SU-DHL-6 (cell line): Measurements from ENCODE around the gene SH3PXD2A.

Source experiments
- H2AFZ ChIP-seq: fragments of 200-600 bp; sonication (generic); 2 replicates; pipeline ENCODE4 v1.6.1; 2014; ENCODE audit warnings: low read depth, mild to moderate bottlenecking, moderate library complexity, mixed read lengths, antibody characterized with exemption, low read length; ENCODE audit not compliant: severe bottlenecking
- H3F3A ChIP-seq: fragments of 200-600 bp; shearing (Covaris generic); 2 replicates; pipeline ENCODE4 v1.6.0; 2016; ENCODE audit warnings: antibody characterized with exemption, mild to moderate bottlenecking; ENCODE audit not compliant: insufficient read depth
- H3K27ac ChIP-seq: fragments of 200-600 bp; sonication (generic); 2 replicates; pipeline ENCODE4 v1.5.1; 2016; ENCODE audit warnings: low read depth, mild to moderate bottlenecking, low read length, moderate library complexity, mixed read lengths
- H3K27me3 ChIP-seq: fragments of 200-600 bp; sonication (generic), shearing (Covaris generic); 2 replicates; pipeline ENCODE4 v1.6.0; 2014; ENCODE audit warnings: mild to moderate bottlenecking, low read length
- H3K36me3 ChIP-seq: fragments of 200-600 bp; sonication (generic); 2 replicates; pipeline ENCODE4 v1.6.1; 2014; ENCODE audit warnings: mild to moderate bottlenecking, low read length, mixed read lengths
- H3K4me2 ChIP-seq: fragments of 300-600, 200-600 bp; shearing (Covaris generic), sonication (generic); 2 replicates; pipeline ENCODE4 v1.6.0; 2014; ENCODE audit warnings: low read length, low read depth, mild to moderate bottlenecking; ENCODE audit not compliant: poor library complexity, severe bottlenecking
- H3K4me3 ChIP-seq: fragments of 200-600 bp; sonication (generic); 2 replicates; pipeline ENCODE4 v1.5.1; 2014; ENCODE audit warnings: antibody characterized with exemption, low read length, mild to moderate bottlenecking, mixed read lengths; ENCODE audit not compliant: insufficient read depth, poor library complexity, severe bottlenecking
- H3K79me2 ChIP-seq: fragments of 200-600 bp; sonication (generic); 2 replicates; pipeline ENCODE4 v1.6.1; 2014; ENCODE audit warnings: mild to moderate bottlenecking, low read length, moderate library complexity; ENCODE audit not compliant: insufficient read depth
- H3K9ac ChIP-seq: fragments of 200-600 bp; sonication (generic); 2 replicates; pipeline ENCODE4 v1.7.0; 2014; ENCODE audit warnings: mild to moderate bottlenecking, low read length
- H3K9me2 ChIP-seq: fragments of 200-600 bp; sonication (generic); replicated peaks from 2 replicates; pipeline ENCODE4 v1.6.1; 2014; ENCODE audit warnings: low read length; ENCODE audit not compliant: insufficient read depth
- H3K9me3 ChIP-seq: fragments of 200-600 bp; sonication (generic); 2 replicates; pipeline ENCODE4 v1.6.1; 2014; ENCODE audit warnings: low read length, mixed read lengths; ENCODE audit not compliant: insufficient read depth
- H4K20me1 ChIP-seq: fragments of 200-600 bp; sonication (generic); 2 replicates; pipeline ENCODE4 v1.6.1; 2014; ENCODE audit warnings: low read depth, mild to moderate bottlenecking, antibody characterized with exemption, low read length, moderate library complexity, mixed read lengths
- EZH2phosphoT487 ChIP-seq: fragments of 200-600 bp; sonication (generic), shearing (Covaris generic); conservative IDR thresholded peaks from 2 replicates; pipeline ENCODE4 v1.6.1; 2018; ENCODE audit warnings: mild to moderate bottlenecking, antibody characterized with exemption, low read length, moderate library complexity, mixed read lengths
- TF ChIP-seq, protein P1 (sequence below): fragments of 200-600 bp; sonication (generic); IDR thresholded peaks from one replicate; pipeline ENCODE4 v1.5.1; 2017; ENCODE audit warnings: antibody characterized with exemption, mild to moderate bottlenecking, low read length, moderate library complexity; ENCODE audit not compliant: insufficient read depth, poor library complexity, severe bottlenecking

Gene SH3PXD2A

DNA sequence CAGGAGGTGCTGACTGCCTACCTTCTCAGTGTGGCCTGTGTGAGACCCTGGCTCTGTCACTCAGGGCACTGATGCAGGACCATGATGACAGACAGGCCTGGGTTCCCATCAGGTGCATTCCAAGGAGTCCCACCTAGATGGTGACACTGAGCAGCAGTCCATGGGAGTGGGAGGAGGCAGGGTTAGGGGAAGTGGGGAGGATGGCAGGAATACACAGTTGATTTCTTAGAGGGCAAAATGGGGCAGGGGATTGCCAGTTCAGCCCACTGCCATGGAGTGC lies 155.0 kb downstream of the SH3PXD2A start:
- no peak overlapping the region for H3K9ac ChIP-seq
- H2AFZ ChIP-seq: no peak overlapping the region
- no peaks in the 10 kb centered on the region for H4K20me1 ChIP-seq
- no peaks in the 10 kb centered on the region for H3K9me2 ChIP-seq
- no peaks in the 10 kb centered on the region for H3K36me3 ChIP-seq
- H3K27ac ChIP-seq: no peak overlapping the region
- no peaks in the 10 kb centered on the region for H3K79me2 ChIP-seq
- H3F3A ChIP-seq: no peaks in the 10 kb centered on the region
- H3K4me2 ChIP-seq: no peak overlapping the region
- no peak overlapping the region for H3K4me3 ChIP-seq
- H3K27me3 ChIP-seq: no peaks in the 10 kb centered on the region
- TF ChIP-seq, protein P1, sequence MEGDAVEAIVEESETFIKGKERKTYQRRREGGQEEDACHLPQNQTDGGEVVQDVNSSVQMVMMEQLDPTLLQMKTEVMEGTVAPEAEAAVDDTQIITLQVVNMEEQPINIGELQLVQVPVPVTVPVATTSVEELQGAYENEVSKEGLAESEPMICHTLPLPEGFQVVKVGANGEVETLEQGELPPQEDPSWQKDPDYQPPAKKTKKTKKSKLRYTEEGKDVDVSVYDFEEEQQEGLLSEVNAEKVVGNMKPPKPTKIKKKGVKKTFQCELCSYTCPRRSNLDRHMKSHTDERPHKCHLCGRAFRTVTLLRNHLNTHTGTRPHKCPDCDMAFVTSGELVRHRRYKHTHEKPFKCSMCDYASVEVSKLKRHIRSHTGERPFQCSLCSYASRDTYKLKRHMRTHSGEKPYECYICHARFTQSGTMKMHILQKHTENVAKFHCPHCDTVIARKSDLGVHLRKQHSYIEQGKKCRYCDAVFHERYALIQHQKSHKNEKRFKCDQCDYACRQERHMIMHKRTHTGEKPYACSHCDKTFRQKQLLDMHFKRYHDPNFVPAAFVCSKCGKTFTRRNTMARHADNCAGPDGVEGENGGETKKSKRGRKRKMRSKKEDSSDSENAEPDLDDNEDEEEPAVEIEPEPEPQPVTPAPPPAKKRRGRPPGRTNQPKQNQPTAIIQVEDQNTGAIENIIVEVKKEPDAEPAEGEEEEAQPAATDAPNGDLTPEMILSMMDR: no peak
- TF ChIP-seq EZH2phosphoT487: no peak
- H3K9me3 ChIP-seq: no peaks in the 10 kb centered on the region

DNA sequence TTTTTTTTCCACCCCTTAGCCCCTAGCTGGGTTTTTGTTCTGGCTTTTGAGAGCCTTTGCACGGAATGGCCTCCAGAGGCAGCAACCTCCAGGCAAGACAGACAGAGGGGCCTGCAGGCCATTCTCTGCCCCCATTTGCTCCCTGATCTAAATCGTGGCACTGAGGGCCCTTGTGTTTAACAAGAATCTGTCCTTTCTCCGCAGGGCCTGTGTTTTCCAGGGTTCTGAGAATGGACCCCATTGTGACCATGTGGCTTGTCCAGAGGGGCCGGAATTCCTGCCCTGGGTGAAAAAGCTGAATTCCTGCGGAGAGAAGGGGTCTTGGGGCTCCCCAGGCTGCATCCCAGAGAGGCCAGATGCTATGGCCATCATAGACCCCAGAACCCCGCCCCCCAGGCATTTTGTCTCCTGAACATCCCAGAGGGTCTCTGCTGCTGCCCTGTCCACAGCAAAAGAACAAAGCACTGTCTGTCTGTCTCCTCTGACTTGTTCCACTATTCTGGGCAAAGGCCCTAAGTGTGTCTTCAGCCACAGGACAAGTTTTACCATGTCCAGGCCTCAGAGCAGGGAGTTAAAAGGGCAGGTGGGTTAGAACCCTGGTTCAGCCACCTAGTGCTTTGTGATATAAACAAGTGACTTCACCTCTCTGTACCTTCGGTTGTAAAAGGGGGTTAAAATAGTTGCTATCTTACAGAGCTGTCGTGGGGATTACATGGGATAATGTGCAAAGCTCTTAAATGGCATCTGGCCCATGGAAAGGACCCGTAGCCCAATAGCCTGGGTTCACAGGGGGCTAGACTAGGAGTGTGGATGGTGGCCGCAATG lies 155.6 kb downstream of the SH3PXD2A start:
- Histone ChIP-seq H3F3A (no peaks in the 10 kb centered on the region), H2AFZ (no peak overlapping the region), H3K4me3 (no peak overlapping the region), H3K36me3 (no peaks in the 10 kb centered on the region), H3K27me3 (no peaks in the 10 kb centered on the region), H3K9me2 (no peaks in the 10 kb centered on the region), H3K4me2 (no peak overlapping the region), H3K79me2 (no peaks in the 10 kb centered on the region), H3K27ac (no peak overlapping the region), H3K9ac (no peak overlapping the region), H4K20me1 (no peaks in the 10 kb centered on the region), H3K9me3 (no peaks in the 10 kb centered on the region)
- TF ChIP-seq, protein P1: no peak
- no peak for TF ChIP-seq EZH2phosphoT487

DNA sequence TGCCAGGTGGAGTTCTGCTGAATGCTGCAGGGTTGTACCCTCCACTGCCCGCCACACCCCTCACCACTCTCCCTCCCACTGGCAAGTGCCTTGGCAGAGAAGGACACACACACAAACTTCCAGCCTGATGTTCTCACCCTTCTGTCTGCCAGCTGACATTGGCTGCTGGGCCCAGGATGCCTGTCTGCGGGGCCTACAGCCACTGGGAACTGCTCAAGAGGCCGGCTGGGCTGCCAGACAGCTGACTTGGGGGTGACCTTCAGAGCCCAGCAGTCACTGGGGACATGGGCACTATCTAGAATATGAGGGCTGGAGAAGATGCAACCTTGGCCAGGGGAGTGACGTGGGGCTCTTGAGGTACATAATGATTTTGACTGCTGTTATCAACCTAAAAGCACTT lies 157.1 kb downstream of the SH3PXD2A start:
- Histone ChIP-seq H3K9me3 (no peaks in the 10 kb centered on the region), H2AFZ (no peak overlapping the region), H4K20me1 (no peaks in the 10 kb centered on the region), H3K27ac (no peak overlapping the region), H3K4me2 (no peak overlapping the region), H3K27me3 (no peaks in the 10 kb centered on the region), H3K36me3 (no peaks in the 10 kb centered on the region), H3K9ac (no peak overlapping the region), H3K4me3 (no peak overlapping the region), H3K79me2 (no peaks in the 10 kb centered on the region), H3K9me2 (no peaks in the 10 kb centered on the region), H3F3A (no peaks in the 10 kb centered on the region)
- TF ChIP-seq, protein P1: no peak
- TF ChIP-seq EZH2phosphoT487: no peak
